HG03460 (cell line): ENCODE data around the gene TTLL9.

Experiments used
- ATAC-seq: cut with Tn5 transposase; IDR thresholded peaks from one replicate; pipeline ENCODE4 v1.9.1; 2021; ENCODE audit not compliant: unreplicated experiment

TTLL9 gene

GRCh38 chr20:31857861-31858759 is 12.3 kb upstream of the TTLL9 start:
- peak; percentile 50 for ATAC-seq

- ATAC-seq = no peak
Measured at GRCh38 chr20:31858760-31859083, 11.7 kb upstream of the TTLL9 start.

DNA sequence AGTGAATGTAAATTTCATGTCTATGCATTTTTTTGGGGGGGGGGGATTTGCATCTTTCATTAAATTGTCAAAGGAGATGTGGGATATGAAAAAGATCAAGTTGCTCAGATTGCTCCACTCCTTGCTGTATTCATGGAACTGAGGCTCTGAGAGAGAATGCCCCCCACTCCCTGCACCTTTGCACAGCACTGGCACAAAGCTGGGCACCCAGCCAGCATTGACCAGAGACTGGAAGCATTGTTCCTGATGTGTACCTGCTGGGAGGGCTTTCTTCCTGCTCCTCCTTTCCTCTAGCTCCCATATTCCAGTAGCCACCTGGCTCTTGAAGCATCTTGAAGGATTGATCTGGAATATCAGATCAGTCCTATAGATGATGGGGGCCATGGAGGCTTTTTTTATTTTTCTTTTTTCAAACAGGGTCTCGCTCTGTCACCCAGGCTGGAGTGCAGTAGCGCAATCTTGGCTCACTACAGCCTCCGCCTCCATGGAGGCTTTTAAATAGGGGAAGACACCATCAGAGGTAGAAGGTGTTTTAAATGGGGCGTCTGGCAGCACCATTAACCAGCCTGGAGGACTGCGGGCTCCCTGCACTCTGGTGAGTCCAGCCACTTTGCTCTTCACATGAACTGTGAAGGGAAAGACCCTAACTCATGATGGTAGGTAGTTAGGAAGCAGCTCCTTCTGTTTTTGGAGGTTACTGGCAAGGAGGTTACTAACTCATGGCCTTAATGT is 11.0 kb upstream of the TTLL9 start:
- no peak for ATAC-seq

GRCh38 chr20:31859998-31860380 is 10.4 kb upstream of the TTLL9 start:
- no peak for ATAC-seq

DNA sequence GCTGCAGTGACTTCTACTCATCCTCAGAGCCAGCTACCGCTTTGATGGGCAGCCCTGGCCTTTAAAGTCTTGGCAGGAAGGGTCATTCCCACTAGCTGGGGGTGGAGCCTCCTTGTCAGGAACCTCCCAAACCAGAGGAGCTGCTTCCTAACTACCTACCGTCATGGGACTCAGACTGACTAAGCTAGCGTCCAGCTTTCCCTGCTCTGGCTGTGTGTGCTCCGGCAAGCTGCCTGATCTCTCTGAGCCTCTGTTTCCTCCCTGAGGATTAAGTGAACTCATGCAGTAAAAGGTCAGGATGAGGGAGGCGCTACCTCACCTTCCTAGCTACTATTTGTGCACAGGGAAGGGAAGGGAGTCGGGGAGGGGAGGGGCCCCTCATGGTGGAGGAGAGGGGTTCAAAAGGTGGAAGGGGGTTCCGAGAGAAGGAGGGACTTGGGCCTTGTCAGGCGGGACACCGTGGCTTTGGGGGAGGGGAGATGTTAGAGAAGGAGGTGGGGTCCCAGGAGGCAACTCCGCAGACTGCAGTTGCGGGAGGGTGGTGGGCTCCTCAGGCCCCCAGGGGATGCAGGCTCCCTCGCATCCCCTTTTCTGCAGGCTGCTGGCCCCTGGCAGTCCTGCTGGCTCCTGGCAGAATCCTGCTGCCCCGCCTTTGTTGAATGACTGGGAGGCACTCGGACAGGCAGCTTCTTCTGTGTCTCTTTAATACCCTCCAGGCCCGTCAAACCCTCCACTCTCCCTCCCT is 9.9 kb upstream of the TTLL9 start:
- ATAC-seq = no peak

DNA sequence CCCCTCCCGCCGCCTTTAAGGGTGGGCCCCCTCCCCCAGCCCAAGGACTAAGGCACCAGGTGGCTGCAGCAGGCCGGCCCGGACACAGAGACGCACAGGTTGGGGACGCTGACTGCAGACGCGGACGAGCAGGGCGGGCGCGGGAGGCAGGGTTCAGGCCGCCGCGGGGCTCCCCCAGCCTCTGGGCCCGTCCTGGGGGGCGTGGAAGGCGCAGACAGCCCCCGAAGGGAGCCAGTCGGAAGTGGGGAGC is 9.4 kb upstream of the TTLL9 start:
- no peak for ATAC-seq

GRCh38 chr20:31861385-31862156 is 8.9 kb upstream of the TTLL9 start:
- peak; percentile 44 for ATAC-seq

- no peak for ATAC-seq
Measured at GRCh38 chr20:31862157-31862470, 8.3 kb upstream of the TTLL9 start.

- ATAC-seq = no peak
Measured at GRCh38 chr20:31862506-31862905, 7.9 kb upstream of the TTLL9 start.

GRCh38 chr20:31863296-31864085 is 6.9 kb upstream of the TTLL9 start:
- no peak for ATAC-seq

- no peak for ATAC-seq
Measured at GRCh38 chr20:31864521-31865400, 5.7 kb upstream of the TTLL9 start.

DNA sequence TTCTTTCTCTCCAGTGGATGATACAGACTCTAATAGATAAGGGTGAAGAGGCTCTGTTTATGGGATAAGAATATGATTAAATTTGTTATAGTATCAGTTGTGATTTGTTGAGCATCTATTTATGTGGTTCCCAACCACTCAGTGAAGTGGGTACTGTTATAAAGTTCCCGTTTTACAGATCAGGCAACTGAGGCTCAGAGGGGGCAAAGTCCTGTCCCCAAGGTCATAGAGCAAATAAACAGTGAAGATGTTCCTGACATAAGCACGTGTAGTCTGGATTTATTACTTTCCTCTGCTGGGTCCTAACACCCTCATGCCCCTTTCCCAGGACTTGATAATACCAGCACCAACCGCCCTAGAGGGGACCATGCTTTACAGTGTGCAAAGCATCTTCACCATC is 4.2 kb upstream of the TTLL9 start:
- ATAC-seq = no peak

- no peak for ATAC-seq
Measured at GRCh38 chr20:31868853-31869672, 1.4 kb upstream of the TTLL9 start.

GRCh38 chr20:31869673-31869941 is 827 bp upstream of the TTLL9 start:
- no peak for ATAC-seq

GRCh38 chr20:31870726-31871617 is 538 bp downstream of the TTLL9 start:
- ATAC-seq = no peak

- ATAC-seq = no peak
Measured at GRCh38 chr20:31871618-31871954, 1.2 kb downstream of the TTLL9 start.

GRCh38 chr20:31872406-31872805 is 2.0 kb downstream of the TTLL9 start:
- ATAC-seq = no peak

DNA sequence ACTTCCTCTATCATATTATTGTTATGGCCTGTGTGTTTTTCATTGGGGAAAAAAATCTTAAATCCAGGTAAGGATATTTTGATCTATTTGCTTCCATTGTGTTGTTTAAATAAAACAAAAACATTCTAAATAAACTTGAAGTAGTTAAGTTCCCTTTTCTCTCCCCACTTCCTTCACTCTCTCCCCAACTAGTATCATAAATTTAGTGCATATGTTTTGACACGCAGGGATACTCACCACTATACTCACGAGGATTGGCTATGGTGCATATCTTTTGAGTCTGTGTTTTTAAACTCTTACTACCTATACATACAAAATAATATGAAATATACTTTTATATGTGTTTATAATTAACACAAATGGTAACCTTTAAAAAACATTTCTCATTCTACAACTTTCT is 5.2 kb downstream of the TTLL9 start:
- ATAC-seq = no peak
